ENCODE measurements around the gene TTI1.
"Not testable (repeated sequence)": the region's sequence is repeated elsewhere in the genome, so short reads cannot be mapped to it uniquely, and the experiment has no call there.

Gene TTI1

GRCh38 chr20:38009416-38009815, 23.8 kb downstream of the TTI1 start:
- not testable (repeated sequence) for DNase-seq (ENCODE audit: low read depth)

- DNase-seq (ENCODE audit: low read depth): no peak
Observed at GRCh38 chr20:38008233-38008944, 24.9 kb downstream of the TTI1 start.

- no peak for DNase-seq (ENCODE audit: low read depth)
Observed at GRCh38 chr20:38007526-38007925, 25.7 kb downstream of the TTI1 start.

GRCh38 chr20:38005903-38006302, 27.4 kb downstream of the TTI1 start:
- no peak for DNase-seq (ENCODE audit: low read depth)

- DNase-seq (ENCODE audit: low read depth): no peak
Observed at GRCh38 chr20:38004416-38004815, 28.8 kb downstream of the TTI1 start.

GRCh38 chr20:38002422-38002821, 30.8 kb downstream of the TTI1 start:
- DNase-seq (ENCODE audit: low read depth): no peak

- DNase-seq (ENCODE audit: low read depth): no peak
Observed at GRCh38 chr20:38001981-38002380, 31.3 kb downstream of the TTI1 start.

GRCh38 chr20:38001173-38001875, 31.9 kb downstream of the TTI1 start:
- DNase-seq (ENCODE audit: low read depth): peak; percentile 41

GRCh38 chr20:38000293-38000692, 33.0 kb downstream of the TTI1 start:
- no peak for DNase-seq (ENCODE audit: low read depth)

- no peak for DNase-seq (ENCODE audit: low read depth)
Observed at GRCh38 chr20:37999526-38000263, 33.6 kb downstream of the TTI1 start.

GRCh38 chr20:37997516-37997915, 35.7 kb downstream of the TTI1 start:
- DNase-seq (ENCODE audit: low read depth): no peak

- DNase-seq (ENCODE audit: low read depth): no peak
Observed at GRCh38 chr20:37995856-37996605, 37.2 kb downstream of the TTI1 start.

- peak; percentile 30 for DNase-seq (ENCODE audit: low read depth)
Observed at GRCh38 chr20:37994512-37994911, 38.7 kb downstream of the TTI1 start.

- DNase-seq (ENCODE audit: low read depth): peak; percentile 81
Observed at GRCh38 chr20:37992802-37993409, 40.4 kb downstream of the TTI1 start.

GRCh38 chr20:37991908-37992307, 41.3 kb downstream of the TTI1 start:
- DNase-seq (ENCODE audit: low read depth): no peak

- DNase-seq (ENCODE audit: low read depth): no peak
Observed at GRCh38 chr20:37991157-37991866, 41.9 kb downstream of the TTI1 start.

GRCh38 chr20:37990571-37991151, 42.6 kb downstream of the TTI1 start:
- DNase-seq (ENCODE audit: low read depth): no peak

- no peak for DNase-seq (ENCODE audit: low read depth)
Observed at GRCh38 chr20:37989601-37990295, 43.5 kb downstream of the TTI1 start.

GRCh38 chr20:37988306-37988954, 44.8 kb downstream of the TTI1 start:
- DNase-seq (ENCODE audit: low read depth): no peak

Measured in fibroblast of the conjunctiva (primary cell).